Medulla oblongata (tissue), 1 donor: Measurements from ENCODE around the gene CENPP.
"Not testable (repeated sequence)": the region's sequence is repeated elsewhere in the genome, so short reads cannot be mapped to it uniquely, and the experiment has no call there.

ENCODE experiments used
- DNase-seq: peaks from one replicate; pipeline ENCODE4 v3.0.0-alpha.2; 2015; ENCODE audit errors: extremely low spot score

Gene CENPP

GRCh38 chr9:92380603-92381002, 54.9 kb downstream of the CENPP start:
- DNase-seq: no peak

GRCh38 chr9:92381775-92382174, 56.0 kb downstream of the CENPP start:
- DNase-seq: no peak

GRCh38 chr9:92384375-92384774, 58.6 kb downstream of the CENPP start:
- DNase-seq: no peak

GRCh38 chr9:92385001-92385400, 59.2 kb downstream of the CENPP start:
- DNase-seq: no peak

- no peak for DNase-seq
Observed at GRCh38 chr9:92385477-92385876, 59.7 kb downstream of the CENPP start.

GRCh38 chr9:92385953-92386352, 60.2 kb downstream of the CENPP start:
- no peak for DNase-seq

DNA sequence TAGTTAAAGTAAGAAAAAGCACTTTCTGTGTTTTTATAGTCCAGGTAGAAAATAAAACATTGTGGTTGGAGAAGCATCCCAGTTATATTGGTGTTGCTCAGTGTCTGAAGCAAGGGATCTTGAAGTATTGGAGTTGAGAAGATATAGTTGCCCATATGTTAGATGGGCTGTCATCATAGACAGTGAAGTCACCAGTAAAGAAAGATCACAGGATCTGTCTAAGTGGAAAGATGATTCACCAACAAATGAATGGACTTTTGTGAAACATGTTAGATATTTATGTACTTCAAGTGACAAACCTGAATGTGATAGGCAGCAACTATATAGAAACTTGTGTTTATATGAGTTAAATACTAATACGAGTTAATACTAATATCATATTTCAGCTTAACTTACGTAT, 66.9 kb downstream of the CENPP start:
- no peak for DNase-seq

- no peak for DNase-seq
Observed at GRCh38 chr9:92393686-92394085, 67.9 kb downstream of the CENPP start.

GRCh38 chr9:92395617-92396016, 69.9 kb downstream of the CENPP start:
- DNase-seq: no peak

DNA sequence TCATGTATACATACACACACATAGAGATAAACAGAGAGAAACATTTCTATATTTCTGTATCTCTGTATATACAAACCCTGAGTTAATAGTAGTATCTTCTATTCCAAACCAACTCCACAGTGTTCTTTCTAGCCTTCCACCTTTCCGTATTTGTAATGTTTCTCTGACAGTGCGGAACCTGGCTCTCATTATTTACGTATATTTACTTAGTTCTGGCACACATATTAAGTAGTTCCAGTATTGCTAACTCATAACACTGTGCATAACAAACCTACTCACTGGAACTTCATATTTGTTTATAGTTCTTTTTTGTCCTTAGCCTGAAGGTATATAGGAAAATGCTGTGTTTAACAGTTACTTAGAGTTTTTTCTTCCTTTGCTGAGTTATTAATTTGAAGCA, 72.1 kb downstream of the CENPP start:
- no peak for DNase-seq

DNA sequence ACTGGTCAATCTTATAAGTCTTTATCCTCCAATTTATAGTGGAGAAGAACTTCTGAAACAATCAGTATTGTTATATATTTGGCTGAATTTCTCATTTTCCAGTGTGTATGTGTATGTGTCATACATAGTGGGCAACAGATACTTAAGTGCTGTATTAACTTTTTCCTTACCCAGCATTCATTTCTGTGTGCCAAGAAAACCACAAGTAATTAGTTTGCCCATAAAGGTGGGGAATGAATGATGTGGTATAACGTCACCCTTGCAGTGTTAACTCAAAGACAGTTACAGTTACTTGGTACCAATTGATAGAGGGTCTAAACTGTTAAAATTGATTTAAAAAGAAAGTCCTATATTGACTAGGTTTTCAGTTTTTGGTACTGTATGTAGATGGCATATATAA, 76.6 kb downstream of the CENPP start:
- DNase-seq: no peak

GRCh38 chr9:92402826-92403745, 77.3 kb downstream of the CENPP start:
- no peak for DNase-seq

DNA sequence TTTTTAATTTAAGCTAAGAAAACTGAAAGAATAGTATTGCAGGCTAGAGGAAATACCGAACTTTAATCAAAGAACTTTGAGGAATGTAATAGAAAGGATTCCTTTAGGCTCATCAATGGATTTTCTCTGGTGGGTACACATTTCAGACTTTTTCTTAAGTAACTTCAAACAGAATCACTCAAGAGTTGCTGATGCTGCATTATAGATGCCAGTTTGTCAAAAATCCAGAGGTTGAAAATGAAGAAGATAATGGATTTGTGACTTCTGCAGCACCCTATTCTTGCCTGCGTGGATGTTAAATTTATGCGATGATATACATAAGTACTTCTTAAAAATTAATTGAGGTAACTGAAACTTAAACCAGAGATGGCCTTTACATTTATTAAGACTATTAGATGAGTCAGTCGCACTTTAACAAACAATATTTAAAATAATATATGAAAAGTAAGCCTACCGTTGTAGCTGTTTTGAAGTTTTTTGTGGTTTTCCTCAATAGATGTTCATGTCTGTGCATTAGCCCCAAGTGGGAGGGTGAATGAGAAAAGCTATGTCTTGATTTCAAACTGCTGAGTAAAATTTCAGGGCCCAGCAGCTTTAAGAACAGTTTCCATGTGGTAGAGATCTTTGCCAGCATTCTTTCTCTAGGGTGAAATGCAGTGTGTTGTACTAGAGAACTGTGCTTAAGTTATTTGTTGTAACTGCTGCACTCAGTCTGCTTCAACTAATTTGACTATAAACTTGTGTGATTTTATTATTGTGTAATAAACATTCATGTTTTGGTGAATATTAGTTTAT, 78.5 kb downstream of the CENPP start, which contains the start of gene OGN:
Gene OGN, minus strand, starts transcription at position 537 of the 795 bp plus-strand sequence. CDS start 1,171 bp downstream, outside the sequence.
- DNase-seq: no peak

GRCh38 chr9:92405818-92406217, 80.1 kb downstream of the CENPP start:
- no peak for DNase-seq

- peak; percentile 90 for DNase-seq
Observed at GRCh38 chr9:92406477-92406876, 80.7 kb downstream of the CENPP start.

GRCh38 chr9:92407818-92408217, 82.1 kb downstream of the CENPP start:
- no peak for DNase-seq

GRCh38 chr9:92408747-92409478, 83.2 kb downstream of the CENPP start:
- no peak for DNase-seq

DNA sequence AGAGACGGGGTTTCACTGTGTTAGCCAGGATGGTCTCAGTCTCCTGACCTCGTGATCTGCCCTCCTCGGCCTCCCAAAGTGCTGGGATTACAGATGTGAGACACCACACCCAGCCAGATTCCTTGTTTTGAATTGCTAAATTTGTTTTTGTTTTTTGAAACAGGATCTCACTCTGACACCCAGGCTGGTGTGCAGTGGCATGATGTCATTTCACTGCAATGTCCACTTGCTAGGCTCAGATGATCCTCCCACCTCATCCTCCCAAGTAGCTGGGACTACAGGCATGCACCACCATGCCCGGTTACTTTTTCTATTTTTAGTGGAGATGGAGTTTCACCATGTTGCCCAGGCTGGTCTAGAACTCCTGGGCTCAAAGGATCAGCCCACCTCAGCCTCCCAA, 85.4 kb downstream of the CENPP start:
- not testable (repeated sequence) for DNase-seq

DNA sequence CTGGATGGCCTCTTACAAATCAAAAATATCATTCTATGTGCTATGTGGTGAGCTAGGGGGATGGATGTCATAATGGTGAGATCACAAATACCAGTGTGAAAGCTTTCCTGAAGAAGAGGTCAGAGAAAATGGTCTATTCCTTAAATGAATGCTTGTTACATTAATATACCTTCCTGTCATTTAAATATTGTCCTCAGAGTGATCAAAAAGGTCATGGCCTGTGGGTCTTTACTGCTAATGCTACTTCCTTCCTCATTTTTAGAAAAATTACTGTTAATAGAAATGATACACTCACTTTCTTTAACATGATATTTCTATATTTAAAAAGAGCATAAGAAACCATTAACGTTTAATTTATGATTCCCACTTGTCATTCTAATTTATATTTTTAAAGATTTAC, 88.8 kb downstream of the CENPP start:
- no peak for DNase-seq

DNA sequence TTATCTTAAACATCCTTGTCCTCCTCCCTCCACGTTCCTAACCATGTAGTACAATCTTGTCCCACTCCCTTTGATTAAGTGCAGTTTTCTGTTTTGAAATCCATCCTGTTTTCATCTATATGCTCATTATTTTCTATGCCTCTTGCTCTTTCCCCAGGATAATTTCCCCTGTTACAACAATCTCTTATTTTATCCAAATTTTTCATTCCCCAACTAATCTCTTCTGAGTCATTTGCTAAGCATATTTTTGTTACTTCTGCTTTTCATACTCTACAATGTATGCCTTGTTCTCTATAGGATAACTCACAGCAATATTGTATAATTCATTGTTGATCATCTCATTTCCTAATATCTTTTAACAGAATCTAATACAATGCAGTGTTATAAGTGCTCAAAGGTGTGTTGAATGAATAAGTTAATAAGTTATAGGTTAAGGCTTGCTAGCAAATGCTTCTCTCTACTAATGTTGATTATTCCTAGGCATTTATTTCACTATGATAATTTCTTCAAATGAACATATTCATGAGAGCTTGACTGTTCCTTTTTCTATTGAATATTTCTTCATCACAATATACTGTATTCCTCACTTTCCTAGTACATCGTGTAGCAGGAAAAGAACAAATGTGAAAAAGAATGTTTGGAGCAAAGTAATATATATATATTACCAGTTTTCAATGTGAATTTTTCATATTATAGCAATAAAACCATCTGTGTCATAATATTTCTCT, 97.0 kb downstream of the CENPP start:
- DNase-seq: no peak

GRCh38 chr9:92423612-92424011, 97.9 kb downstream of the CENPP start:
- no peak for DNase-seq
